IMR-90 (cell line): ENCODE results near the gene PBX4. TPM values are rescaled to one million over a fixed set of nuclear protein-coding genes. Genes with fewer than 3 reads are reported as not detected.

Source experiments
- ATAC-seq: fragments of 200-7000 bp; cut with Tn5 transposase; 2 replicates; pipeline ENCODE4 v1.9.1; 2020; ENCODE audit warnings: low read depth, mild to moderate bottlenecking, moderate library complexity
- BruUV-seq: library from RNA; stranded (reverse); fragments of 400-500 nt; replicated peaks from 2 replicates; lab custom pipeline; 2021; lab: Mats Ljungman, UMichigan
- CTCF ChIA-PET: fragments of 300-600 bp; formaldehyde crosslinking; extraction: SDS; loops from one replicate; lab custom pipeline; 2021; ENCODE audit warnings: antibody characterized with exemption; lab: Yijun Ruan, JAX
- POLR2A ChIA-PET: fragments of 300-600 bp; sonication (Branson Sonifier 250); formaldehyde crosslinking; loops from one replicate; lab custom pipeline; 2022; ENCODE audit warnings: antibody characterized with exemption; ENCODE audit not compliant: unreplicated experiment; lab: Charles Lee
- DNase-seq: peaks from one replicate; pipeline ENCODE4 v3.0.0; 2013
- H2AFZ ChIP-seq: replicated peaks from 2 replicates; pipeline ENCODE3; 2013; ENCODE audit warnings: low read length, mild to moderate bottlenecking; ENCODE audit not compliant: poor library complexity
- H2AK5ac ChIP-seq: 2 replicates; pipeline ENCODE4 v1.6.1; 2013; ENCODE audit warnings: low read depth, low read length, inconsistent platforms
- H2AK9ac ChIP-seq: replicated peaks from 2 replicates; pipeline ENCODE3; 2013; ENCODE audit warnings: mild to moderate bottlenecking, low read depth, low read length, moderate library complexity; ENCODE audit not compliant: poor library complexity
- H2BK120ac ChIP-seq: 2 replicates; pipeline ENCODE4 v1.6.1; 2013; ENCODE audit warnings: low read depth, low read length, inconsistent platforms
- H2BK15ac ChIP-seq: 3 replicates; pipeline ENCODE4 v1.6.1; 2013; ENCODE audit warnings: low read depth, low read length, inconsistent platforms
- H2BK20ac ChIP-seq: 2 replicates; pipeline ENCODE4 v1.6.1; 2013; ENCODE audit warnings: low read depth, mild to moderate bottlenecking, inconsistent platforms, low read length, moderate library complexity
- H2BK5ac ChIP-seq: 2 replicates; pipeline ENCODE4 v1.6.1; 2013; ENCODE audit warnings: mild to moderate bottlenecking, low read depth, low read length, inconsistent platforms; ENCODE audit not compliant: poor library complexity, severe bottlenecking
- H3K14ac ChIP-seq: replicated peaks from 2 replicates; pipeline ENCODE4 v1.6.1; 2013; ENCODE audit warnings: low read depth, low read length, inconsistent platforms
- H3K18ac ChIP-seq: 2 replicates; pipeline ENCODE4 v1.6.1; 2013; ENCODE audit warnings: low read depth, low read length, control low read depth
- H3K23ac ChIP-seq: 2 replicates; pipeline ENCODE4 v1.6.1; 2013; ENCODE audit warnings: low read depth, low read length, inconsistent platforms
- H3K27ac ChIP-seq: 2 replicates; pipeline ENCODE4 v1.5.1; 2013; ENCODE audit warnings: mild to moderate bottlenecking, control low read depth, low read length; ENCODE audit not compliant: insufficient read depth
- H3K27me3 ChIP-seq: 2 replicates; pipeline ENCODE4 v1.6.1; 2013; ENCODE audit warnings: low read length; ENCODE audit not compliant: control insufficient read depth, insufficient read depth
- H3K36me3 ChIP-seq: 2 replicates; pipeline ENCODE4 v1.6.1; 2013; ENCODE audit warnings: low read length, mixed read lengths; ENCODE audit not compliant: control insufficient read depth, insufficient read depth
- H3K4ac ChIP-seq: 2 replicates; pipeline ENCODE4 v1.6.1; 2013; ENCODE audit warnings: low read depth, low read length, inconsistent platforms
- H3K4me1 ChIP-seq: 2 replicates; pipeline ENCODE4 v1.6.1; 2013; ENCODE audit warnings: low read length, mixed read lengths; ENCODE audit not compliant: control insufficient read depth, insufficient read depth
- H3K4me2 ChIP-seq: 2 replicates; pipeline ENCODE4 v1.6.1; 2013; ENCODE audit warnings: low read depth, mild to moderate bottlenecking, control low read depth, low read length, moderate library complexity
- H3K4me3 ChIP-seq: 2 replicates; pipeline ENCODE4 v1.5.1; 2013; ENCODE audit warnings: low read depth, mild to moderate bottlenecking, control low read depth, low read length, moderate library complexity; ENCODE audit not compliant: insufficient read depth
- H3K56ac ChIP-seq: 2 replicates; pipeline ENCODE4 v1.6.1; 2013; ENCODE audit warnings: low read length, inconsistent platforms; ENCODE audit not compliant: insufficient read depth; ENCODE audit errors: extremely low read depth
- H3K79me1 ChIP-seq, 2 experiments: 2 replicates each; pipeline ENCODE4 v1.6.1; 2013; ENCODE audit warnings: low read length in 2 of 2, inconsistent platforms in 1 of 2, low read depth in 1 of 2
- H3K9ac ChIP-seq: 2 replicates; pipeline ENCODE4 v1.6.1; 2013; ENCODE audit warnings: low read depth, low read length, control low read depth
- H3K9me1 ChIP-seq: 2 replicates; pipeline ENCODE4 v1.6.1; 2013; ENCODE audit warnings: low read length, inconsistent platforms; ENCODE audit not compliant: insufficient read depth
- H3K9me3 ChIP-seq: 2 replicates; pipeline ENCODE4 v1.6.1; 2013; ENCODE audit warnings: low read length; ENCODE audit not compliant: control insufficient read depth, insufficient read depth
- H4K20me1 ChIP-seq: 2 replicates; pipeline ENCODE4 v1.6.1; 2013; ENCODE audit warnings: low read length, inconsistent platforms; ENCODE audit not compliant: insufficient read depth
- H4K5ac ChIP-seq: 2 replicates; pipeline ENCODE4 v1.6.1; 2013; ENCODE audit warnings: mild to moderate bottlenecking, low read depth, low read length, control low read depth
- H4K8ac ChIP-seq, 2 experiments: 2 replicates each; pipeline ENCODE4 v1.6.1; 2013; ENCODE audit warnings: low read depth in 2 of 2, low read length in 2 of 2, control low read depth in 1 of 2, inconsistent platforms in 1 of 2
- H4K91ac ChIP-seq: 2 replicates; pipeline ENCODE4 v1.6.1; 2013; ENCODE audit warnings: low read depth, low read length, inconsistent platforms; ENCODE audit not compliant: insufficient read depth
- BHLHE40 ChIP-seq: fragments of 150-350 bp; IDR thresholded peaks from 2 replicates; pipeline ENCODE4 v1.6.1; 2016; ENCODE audit warnings: mild to moderate bottlenecking, low read depth, low read length
- CEBPB ChIP-seq: IDR thresholded peaks from 2 replicates; pipeline ENCODE4 v1.6.1; 2012; ENCODE audit warnings: low read depth, low read length, improper control_type of control experiment
- CHD1 ChIP-seq: IDR thresholded peaks from 2 replicates; pipeline ENCODE4 v1.6.1; 2012; ENCODE audit warnings: low read depth, low read length, improper control_type of control experiment
- FOS ChIP-seq: fragments of 150-350 bp; IDR thresholded peaks from 2 replicates; pipeline ENCODE4 v1.6.1; 2016; ENCODE audit warnings: low read depth, low read length
- MAZ ChIP-seq: IDR thresholded peaks from 2 replicates; pipeline ENCODE4 v1.6.1; 2012; ENCODE audit warnings: low read depth, mild to moderate bottlenecking, low read length, improper control_type of control experiment, moderate library complexity, borderline replicate concordance
- NFE2L2 ChIP-seq: fragments of 150-350 bp; IDR thresholded peaks from 2 replicates; pipeline ENCODE4 v1.6.1; 2016; ENCODE audit warnings: low read depth, mild to moderate bottlenecking, low read length
- POLR2A ChIP-seq: IDR thresholded peaks from 2 replicates; pipeline ENCODE4 v1.6.1; 2012; ENCODE audit warnings: mild to moderate bottlenecking, low read depth, low read length
- WGBS, 2 experiments: methylation state at CpG; one replicate each; pipeline versions ENCODE4 v1.1.5 to v1.1.7; 2013; ENCODE audit warnings: missing lambda C conversion rate in 2 of 2; ENCODE audit not compliant: insufficient read length in 1 of 2; ENCODE audit errors: extremely low coverage in 2 of 2; 5-methylcytosine and 5-hydroxymethylcytosine counted together
- dilution Hi-C: fragments of 300-500 bp; cut with HindIII; formaldehyde crosslinking; loops from one replicate; pipeline ENCODE4 v1.14.3; 2018; ENCODE audit warnings: low sequenced_read_pairs; ENCODE audit not compliant: unreplicated experiment
- in situ Hi-C: fragments of 300-500 bp; cut with MboI; formaldehyde crosslinking; loops from 3 replicates; pipeline ENCODE4 v1.14.3; 2019; ENCODE audit warnings: low sequenced_read_pairs, inconsistent platforms, mixed read lengths
- intact Hi-C: fragments of 100-400 bp; cut with micrococcal nuclease; formaldehyde crosslinking; loops from 2 replicates; pipeline ENCODE4 v1.10.0; 2022
- polyA plus RNA-seq, 3 experiments: library from polyadenylated mRNA; depleted of rRNA; stranded (reverse); fragments of >200 nt; gene quantifications; 2 replicates each; pipeline ENCODE4 v1.2.3, GENCODE V29; 2012; ENCODE audit warnings: low replicate concordance in 1 of 3
- total RNA-seq: library from RNA; depleted of rRNA; stranded (reverse); fragments of >200 nt; gene quantifications from 2 replicates; pipeline ENCODE4 v1.2.3, GENCODE V29; 2012
- TF ChIP-seq, protein P1 (sequence below): fragments of 150-350 bp; IDR thresholded peaks from 2 replicates; pipeline ENCODE4 v1.6.1; 2017; ENCODE audit warnings: mild to moderate bottlenecking, antibody characterized with exemption, low read length, low read depth
- TF ChIP-seq, protein P2 (sequence below): conservative IDR thresholded peaks from 2 replicates; pipeline ENCODE4 v1.5.1; 2012; ENCODE audit warnings: mild to moderate bottlenecking, low read depth, low read length, improper control_type of control experiment

PBX4 gene
- total and polyA plus RNA-seq, 2 of the 4 experiments (the other 2 are of a cell fraction) = 0.90 to 2.9 TPM

GRCh38 chr19:19514881-19515641 lies 103.4 kb downstream of the PBX4 start, which contains the start of gene TSSK6:
TSS of gene TSSK6 (minus strand) at chr19:19515548. CDS start at chr19:19515427, 121 bp downstream.
- H2BK120ac ChIP-seq = peak within 1 kb of the TSS; percentile 71; the same call in 1 of the 2 replicates
- H3K9ac ChIP-seq = peak within 1 kb of the TSS; percentile 84
- H3K4me2 ChIP-seq = peak within 1 kb of the TSS; percentile 81
- H3K27ac ChIP-seq = peak within 1 kb of the TSS; percentile 81
- peak within 1 kb of the TSS; percentile 87 for H3K23ac ChIP-seq
- H2BK20ac ChIP-seq = no peak within 1 kb of the TSS
- peak within 1 kb of the TSS; percentile 88 for H4K5ac ChIP-seq
- ChIA-PET POLR2A (no interaction called here), CTCF (interaction anchor here (0.8 kb wide), 1 partner anchor 39 kb away, joined by 3 read pairs; no protein-coding TSS in a partner anchor)
- H3K36me3 ChIP-seq = peaks cover 9% of the 10 kb centered on the region
- H2BK15ac ChIP-seq = no peak within 1 kb of the TSS; the same call in 1 of the 3 replicates
- peak within 1 kb of the TSS; percentile 99 for H2AFZ ChIP-seq
- peak within 1 kb of the TSS; percentile 82 for H4K91ac ChIP-seq
- H2AK9ac ChIP-seq = peak within 1 kb of the TSS; percentile 98
- peaks cover 4% of the 10 kb centered on the region; the same call in 1 of the 2 replicates for H4K20me1 ChIP-seq
- in situ Hi-C loops = no loop called here
- H2BK5ac ChIP-seq = peak within 1 kb of the TSS; percentile 68
- no peak for ATAC-seq
- H3K79me1 ChIP-seq = peaks cover 19 to 49% of the 10 kb centered on the region in 2 experiments
- BruUV-seq = no TSS peak
- dilution Hi-C loops = no loop called here
- H3K4me1 ChIP-seq = peaks cover 5% of the 10 kb centered on the region; the same call in 1 of the 2 replicates
- 88% methylated on average over 55 of the region's 74 CpGs; no CpG with 5 or more reads in 1 of the 2 experiments for WGBS, 2 experiments
- H3K9me1 ChIP-seq = peaks cover 5% of the 10 kb centered on the region; the same call in 1 of the 2 replicates
- peak within 1 kb of the TSS; percentile 89 for H2AK5ac ChIP-seq
- intact Hi-C loops = no loop called here
- H3K18ac ChIP-seq = peak within 1 kb of the TSS; percentile 63
- peak within 1 kb of the TSS; percentile 98 for H4K8ac ChIP-seq
- no peak for DNase-seq
- TF ChIP-seq MAZ (no peak), CHD1 (no peak), POLR2A (no peak), BHLHE40 (no peak), FOS (no peak), CEBPB (no peak), NFE2L2 (no peak)
- TF ChIP-seq, protein P1, sequence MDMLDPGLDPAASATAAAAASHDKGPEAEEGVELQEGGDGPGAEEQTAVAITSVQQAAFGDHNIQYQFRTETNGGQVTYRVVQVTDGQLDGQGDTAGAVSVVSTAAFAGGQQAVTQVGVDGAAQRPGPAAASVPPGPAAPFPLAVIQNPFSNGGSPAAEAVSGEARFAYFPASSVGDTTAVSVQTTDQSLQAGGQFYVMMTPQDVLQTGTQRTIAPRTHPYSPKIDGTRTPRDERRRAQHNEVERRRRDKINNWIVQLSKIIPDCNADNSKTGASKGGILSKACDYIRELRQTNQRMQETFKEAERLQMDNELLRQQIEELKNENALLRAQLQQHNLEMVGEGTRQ = no peak
- TF ChIP-seq, protein P2, sequence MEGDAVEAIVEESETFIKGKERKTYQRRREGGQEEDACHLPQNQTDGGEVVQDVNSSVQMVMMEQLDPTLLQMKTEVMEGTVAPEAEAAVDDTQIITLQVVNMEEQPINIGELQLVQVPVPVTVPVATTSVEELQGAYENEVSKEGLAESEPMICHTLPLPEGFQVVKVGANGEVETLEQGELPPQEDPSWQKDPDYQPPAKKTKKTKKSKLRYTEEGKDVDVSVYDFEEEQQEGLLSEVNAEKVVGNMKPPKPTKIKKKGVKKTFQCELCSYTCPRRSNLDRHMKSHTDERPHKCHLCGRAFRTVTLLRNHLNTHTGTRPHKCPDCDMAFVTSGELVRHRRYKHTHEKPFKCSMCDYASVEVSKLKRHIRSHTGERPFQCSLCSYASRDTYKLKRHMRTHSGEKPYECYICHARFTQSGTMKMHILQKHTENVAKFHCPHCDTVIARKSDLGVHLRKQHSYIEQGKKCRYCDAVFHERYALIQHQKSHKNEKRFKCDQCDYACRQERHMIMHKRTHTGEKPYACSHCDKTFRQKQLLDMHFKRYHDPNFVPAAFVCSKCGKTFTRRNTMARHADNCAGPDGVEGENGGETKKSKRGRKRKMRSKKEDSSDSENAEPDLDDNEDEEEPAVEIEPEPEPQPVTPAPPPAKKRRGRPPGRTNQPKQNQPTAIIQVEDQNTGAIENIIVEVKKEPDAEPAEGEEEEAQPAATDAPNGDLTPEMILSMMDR = no peak
- no peaks in the 10 kb centered on the region for H3K27me3 ChIP-seq
- peak within 1 kb of the TSS; percentile 92 for H3K14ac ChIP-seq
- peak within 1 kb of the TSS; percentile 94 for H3K4ac ChIP-seq
- peak within 1 kb of the TSS; percentile 60 for H3K4me3 ChIP-seq
- H3K9me3 ChIP-seq = 0 out of 2 replicates have a peak, but pooled peaks cover 3% of the 10 kb centered on the region
- peak within 1 kb of the TSS; percentile 79 for H3K56ac ChIP-seq
